NB4 (cell line): ENCODE measurements around the gene PTCD3.

Experiments used
- CTCF ChIP-seq: IDR thresholded peaks from one replicate; pipeline ENCODE4 v1.5.1; 2012; ENCODE audit warnings: low read depth, low read length
- MYC ChIP-seq: IDR thresholded peaks from 2 replicates; pipeline ENCODE4 v1.6.1; 2011; ENCODE audit warnings: low read depth, low read length
- POLR2A ChIP-seq: IDR thresholded peaks from 2 replicates; pipeline ENCODE4 v1.6.1; 2011; ENCODE audit warnings: mild to moderate bottlenecking; ENCODE audit not compliant: insufficient read length; ENCODE audit errors: extremely low read depth
- TF ChIP-seq, protein P1 (sequence below): IDR thresholded peaks from 2 replicates; pipeline ENCODE4 v1.6.1; 2011; ENCODE audit warnings: low read depth, low read length

DNA sequence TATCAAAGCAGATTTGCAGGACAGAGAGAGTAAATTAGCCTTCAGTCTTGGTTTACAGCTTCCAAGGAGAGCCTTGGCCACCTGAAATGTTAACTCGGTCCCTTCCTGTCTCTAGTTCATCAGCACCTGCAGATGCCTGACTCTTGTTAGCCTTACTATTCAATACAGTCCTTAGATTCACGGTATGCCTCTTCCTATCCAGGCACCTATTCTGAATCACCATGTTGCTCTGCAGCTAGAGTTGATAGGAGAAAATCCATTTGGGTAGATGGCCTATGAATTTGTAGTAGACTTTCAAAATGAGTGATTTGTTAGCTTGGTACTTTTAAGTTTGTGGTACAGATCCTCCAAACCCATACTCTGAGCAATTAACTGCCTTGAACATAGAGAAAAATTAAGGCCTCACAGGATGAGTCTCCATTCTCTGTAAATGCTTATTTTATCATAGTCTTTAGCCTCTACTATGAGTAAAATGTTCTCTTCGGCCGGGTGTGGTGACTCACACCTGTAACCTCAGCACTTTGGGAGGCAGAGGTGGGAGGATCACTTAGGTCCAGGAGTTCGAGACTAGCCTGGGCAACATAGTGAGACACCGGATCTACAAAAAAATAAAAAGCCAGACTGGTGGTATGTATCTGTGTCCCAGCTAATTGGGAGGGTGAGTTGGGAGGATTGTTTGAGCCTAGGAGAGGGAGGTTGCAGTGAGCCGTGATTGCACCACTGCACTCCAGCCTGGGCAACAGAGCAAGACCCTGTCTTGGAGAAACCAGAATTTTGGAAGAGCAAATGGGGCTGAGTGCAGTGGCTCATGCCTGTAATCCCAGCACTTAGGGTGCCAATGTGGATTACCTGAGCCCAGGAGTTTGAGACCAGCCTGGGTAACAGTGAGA lies 32.9 kb downstream of the PTCD3 start:
- TF ChIP-seq CTCF, result no peak
- TF ChIP-seq, protein P1, sequence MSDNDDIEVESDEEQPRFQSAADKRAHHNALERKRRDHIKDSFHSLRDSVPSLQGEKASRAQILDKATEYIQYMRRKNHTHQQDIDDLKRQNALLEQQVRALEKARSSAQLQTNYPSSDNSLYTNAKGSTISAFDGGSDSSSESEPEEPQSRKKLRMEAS, result no peak
- TF ChIP-seq POLR2A, result no peak
- TF ChIP-seq MYC, result no peak
